Measurements from ENCODE around the gene CAND2. TPM values are rescaled to one million over a fixed set of nuclear protein-coding genes. Genes with fewer than 3 reads are reported as not detected.

Gene CAND2
- total and polyA plus RNA-seq, 2 of the 8 experiments (the other 6 are each of a cell fraction or from before 2014, with no cell fraction given), result 8.7 TPM

- Histone ChIP-seq H3K4me3 (ENCODE audit: extremely low read depth in 1 of 4, insufficient read depth in 2 of 4, low read depth in 3 of 4, low read length in 4 of 4) (no peak overlapping the region), H3K23ac (ENCODE audit: insufficient read length) (no peak overlapping the region), H4K20me1 (replicated peaks in 1 of 2; ENCODE audit: control insufficient read depth in 1 of 2, insufficient read depth in 2 of 2, low read length in 2 of 2) (peaks cover 2 to 3% of the 10 kb centered on the region in 2 experiments), H4K8ac (ENCODE audit: extremely low read depth, insufficient read depth, low read length) (no peak overlapping the region), H3K4me2 (ENCODE audit: insufficient read depth in 1 of 2, low read depth in 2 of 2, low read length in 2 of 2) (no peak overlapping the region), H3K23me2 (ENCODE audit: low read depth, low read length) (peaks cover 3% of the 10 kb centered on the region; the same call in 1 of the 2 replicates), H2AK5ac (ENCODE audit: low read depth, low read length) (no peak overlapping the region), H3K9ac (replicated peaks in 1 of 4; ENCODE audit: extremely low read depth in 1 of 4, low read depth in 3 of 4, low read length in 3 of 4) (no peak overlapping the region), H2BK120ac (replicated peaks; ENCODE audit: low read depth, low read length) (no peak overlapping the region), H3K9me3 (ENCODE audit: insufficient read depth in 2 of 2, low read depth in 1 of 2, low read length in 1 of 2) (no peaks in the 10 kb centered on the region), H3K4ac (replicated peaks; ENCODE audit: insufficient read length, low read depth, low read length) (no peak overlapping the region), H3K79me1 (ENCODE audit: low read depth, low read length) (no peaks in the 10 kb centered on the region), H2BK12ac (ENCODE audit: low read depth, low read length) (no peak overlapping the region), H3K14ac (ENCODE audit: insufficient read length) (no peak overlapping the region), H3K27me3 (replicated peaks in 1 of 4; ENCODE audit: control insufficient read depth in 3 of 4, extremely low read depth in 1 of 4, insufficient read depth in 3 of 4, low read length in 3 of 4) (no peaks in the 10 kb centered on the region), H4K5ac (ENCODE audit: insufficient read length, low read depth, low read length) (no peak overlapping the region), H2BK5ac (ENCODE audit: low read depth, low read length) (no peak overlapping the region), H3K56ac (replicated peaks; ENCODE audit: insufficient read length, low read depth, low read length) (no peak overlapping the region), H2BK15ac (ENCODE audit: low read length) (no peak overlapping the region), H3K4me1 (replicated peaks in 1 of 4; ENCODE audit: control insufficient read depth in 3 of 4, insufficient read depth in 4 of 4, low read length in 3 of 4) (peaks cover 0 to 8% (median 4%) of the 10 kb centered on the region in 4 experiments; a peak in 4 of 7 replicates), H3K36me3 (ENCODE audit: control insufficient read depth in 2 of 4, insufficient read depth in 4 of 4, low read length in 3 of 4) (peaks cover 4 to 13% (median 9%) of the 10 kb centered on the region in 4 experiments; a peak in 5 of 8 replicates), H3K27ac (ENCODE audit: low read depth, low read length) (no peak overlapping the region), H2BK20ac (ENCODE audit: low read length) (no peak overlapping the region), H4K91ac (replicated peaks; ENCODE audit: insufficient read length, low read length) (no peak overlapping the region), H2AFZ (ENCODE audit: low read length) (no peak overlapping the region), H3K18ac (ENCODE audit: extremely low read depth, low read length) (no peak overlapping the region), H3K79me2 (ENCODE audit: control insufficient read depth in 1 of 2, insufficient read depth in 2 of 2, low read length in 2 of 2) (no peaks in the 10 kb centered on the region)
- ChIA-PET POLR2A (ENCODE audit: partially characterized antibody) (interaction anchor here (1.6 to 28.5 kb wide), 2 partner anchors 17 to 21 kb away, joined by 5 to 661 read pairs; partner anchors contain the start of genes CAND2 and RPL32), CTCF (ENCODE audit: partially characterized antibody) (interaction anchor here (0.8 to 10.2 kb wide), 10 partner anchors 9 to 109 kb away, joined by 3 to 83 read pairs (median 6); no protein-coding TSS in a partner anchor)
- DNase-seq (ENCODE audit: low read depth in 1 of 2, low spot score in 2 of 2) (no peak), FAIRE-seq (no peak)
- no peak for TF ChIP-seq JUND (IDR thresholded peaks at IDR 0.05; ENCODE audit: low read length)
- TF ChIP-seq CTCF (IDR thresholded peaks at IDR 0.05; ENCODE audit: control extremely low read depth in 1 of 3, insufficient read depth in 1 of 3, low read depth in 1 of 3, low read length in 3 of 3), result no peak
- no peak for TF ChIP-seq SIX5 (IDR thresholded peaks at IDR 0.05; ENCODE audit: low read depth, low read length)
- TF ChIP-seq RAD21 (IDR thresholded peaks at IDR 0.05 in 1 of 2, conservative IDR thresholded peaks at IDR 0.05 in 1 of 2; ENCODE audit: low read depth in 2 of 2, low read length in 2 of 2), result no peak
- TF ChIP-seq CHD2 (IDR thresholded peaks at IDR 0.05; ENCODE audit: low read length), result no peak
- no peak for TF ChIP-seq SP4 (IDR thresholded peaks at IDR 0.05; ENCODE audit: low read length)
- TF ChIP-seq JUN (IDR thresholded peaks at IDR 0.05; ENCODE audit: low read depth, low read length), result no peak
- no peak for TF ChIP-seq ZNF274 (IDR thresholded peaks at IDR 0.05; ENCODE audit: borderline replicate concordance, extremely low read depth, low read length)
- WGBS, 2 experiments (ENCODE audit: extremely low coverage in 1 of 2, insufficient coverage in 1 of 2, insufficient read length in 1 of 2, insufficient replicate concordance in 2 of 2, low coverage in 1 of 2, low lambda C conversion rate in 2 of 2, missing lambda C conversion rate in 1 of 2), result 88% methylated on average over 6 of the region's 6 CpGs; no CpG with 5 or more reads in 1 of the 2 experiments
Measured at GRCh38 chr3:12813967-12814366, 17.5 kb downstream of the CAND2 start.

All from H1 (cell line).